ENCODE data around the gene MAML3. TPM values are rescaled to one million over a fixed set of nuclear protein-coding genes. Genes with fewer than 3 reads are reported as not detected.

The MAML3 gene
- total and polyA plus RNA-seq, 8 donors, result 5.8 to 18.7 (median 16.7) TPM

GRCh38 chr4:140125374-140125773 is 28.6 kb downstream of the MAML3 start:
- Histone ChIP-seq H3K27ac (no peak overlapping the region), H3K4me3 (no peak overlapping the region), H3K27me3 (no peaks in the 10 kb centered on the region), H3K9me3 (no peaks in the 10 kb centered on the region), H3K4me1 (no peaks in the 10 kb centered on the region), H3K36me3 (no peaks in the 10 kb centered on the region)
- intact Hi-C loops (cut with DNase I), result no loop called here
- no peak for ATAC-seq
- TF ChIP-seq CTCF (IDR thresholded peaks at IDR 0.05), result no peak
- DNase-seq, result no peak

- intact Hi-C loops (cut with DNase I), result no loop called here
- no peak overlapping the region for H3K27ac ChIP-seq
- TF ChIP-seq CTCF (IDR thresholded peaks at IDR 0.05), result no peak
- DNase-seq (no peak), ATAC-seq (no peak)
- H3K9me3 ChIP-seq, result no peaks in the 10 kb centered on the region
- H3K27me3 ChIP-seq, result no peaks in the 10 kb centered on the region
- no peaks in the 10 kb centered on the region for H3K4me1 ChIP-seq
- H3K36me3 ChIP-seq, result no peaks in the 10 kb centered on the region
- H3K4me3 ChIP-seq, result no peak overlapping the region
Measured at GRCh38 chr4:140123666-140124377, 30.2 kb downstream of the MAML3 start.

GRCh38 chr4:140122891-140123290 is 31.1 kb downstream of the MAML3 start:
- no peaks in the 10 kb centered on the region for H3K27me3 ChIP-seq

GRCh38 chr4:140121646-140122045 is 32.3 kb downstream of the MAML3 start:
- Histone ChIP-seq H3K36me3 (no peaks in the 10 kb centered on the region), H3K27ac (no peak overlapping the region), H3K9me3 (no peaks in the 10 kb centered on the region), H3K27me3 (no peaks in the 10 kb centered on the region), H3K4me1 (peaks cover 0 to 4% of the 10 kb centered on the region in 2 donors), H3K4me3 (no peak overlapping the region)
- no peak for TF ChIP-seq CTCF (IDR thresholded peaks at IDR 0.05)
- intact Hi-C loops (cut with DNase I), result no loop called here
- no peak for ATAC-seq
- DNase-seq, result no peak

More at GRCh38 chr4:140122891-140123290, 31.1 kb downstream of the MAML3 start:
- H3K4me3 ChIP-seq, result no peak overlapping the region
- no peaks in the 10 kb centered on the region for H3K36me3 ChIP-seq
- no peaks in the 10 kb centered on the region for H3K9me3 ChIP-seq
- intact Hi-C loops (cut with DNase I), result no loop called here
- no peak overlapping the region for H3K27ac ChIP-seq
- no peak for TF ChIP-seq CTCF (IDR thresholded peaks at IDR 0.05)
- no peak for DNase-seq
- H3K4me1 ChIP-seq, result no peaks in the 10 kb centered on the region
- no peak for ATAC-seq

GRCh38 chr4:140118931-140119640 is 34.9 kb downstream of the MAML3 start:
- H3K27me3 ChIP-seq, result no peaks in the 10 kb centered on the region
- no peak overlapping the region for H3K4me3 ChIP-seq
- no peaks in the 10 kb centered on the region for H3K36me3 ChIP-seq
- no peaks in the 10 kb centered on the region for H3K9me3 ChIP-seq
- H3K27ac ChIP-seq, result no peak overlapping the region
- H3K4me1 ChIP-seq, result peaks cover 0 to 6% of the 10 kb centered on the region in 2 donors
- TF ChIP-seq CTCF (IDR thresholded peaks at IDR 0.05), result no peak
- ATAC-seq (no peak), DNase-seq (no peak)
- intact Hi-C loops (cut with DNase I), result no loop called here
